AG20443 (cell line): Measurements from ENCODE around the gene LTB.
A peak's percentile ranks its signal among the peaks of the same experiment; 100 is the strongest.
"Not testable (repeated sequence)": the region's sequence is repeated elsewhere in the genome, so short reads cannot be mapped to it uniquely, and the experiment has no call there.

ENCODE experiments used
- DNase-seq: peaks from one replicate; pipeline ENCODE4 v3.0.0; 2012; ENCODE audit warnings: low spot score, mixed read lengths

Gene LTB

DNA sequence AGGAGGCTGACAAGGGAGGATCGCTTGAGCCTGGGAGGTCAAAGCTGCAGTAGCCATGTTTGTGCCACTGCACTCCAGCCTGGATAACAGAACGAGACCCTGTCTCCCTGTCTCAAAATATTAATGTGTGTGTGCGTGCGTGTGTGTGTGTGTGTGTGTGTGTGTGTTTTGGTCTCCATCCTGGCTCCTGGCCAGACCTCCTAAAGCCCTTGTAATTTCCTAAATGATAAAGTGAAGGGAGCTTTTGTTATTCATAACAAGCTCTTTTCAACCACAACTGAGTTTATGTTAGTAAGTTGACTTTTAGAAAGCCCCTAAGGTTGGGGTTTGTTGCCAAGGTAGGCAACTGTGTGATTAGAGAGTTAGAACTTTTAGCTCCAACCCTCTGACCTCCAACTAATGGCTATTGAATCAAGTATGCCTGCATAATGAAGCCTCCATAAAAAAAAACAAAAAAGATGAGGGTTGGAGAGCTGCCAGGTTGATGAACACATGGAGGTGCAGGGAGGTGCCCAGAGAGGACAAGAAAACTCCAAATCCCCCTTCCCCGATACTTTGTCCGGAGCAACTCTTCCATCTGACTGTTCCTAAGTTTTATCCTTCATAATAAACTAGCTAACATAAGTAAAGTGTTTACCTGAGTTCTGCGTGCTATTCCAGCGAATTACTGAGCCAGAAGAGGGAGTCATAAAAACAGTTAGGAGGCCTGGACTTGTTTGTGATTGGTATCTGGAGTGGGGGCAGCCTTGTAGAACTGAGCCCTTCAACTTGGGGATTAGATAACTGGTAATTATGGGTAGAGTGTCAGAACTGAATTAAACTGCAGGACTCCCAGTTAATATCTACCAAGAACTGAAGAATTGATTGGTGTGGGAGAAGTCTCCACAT is 27.5 kb upstream of the LTB start:
- DNase-seq = no peak

DNA sequence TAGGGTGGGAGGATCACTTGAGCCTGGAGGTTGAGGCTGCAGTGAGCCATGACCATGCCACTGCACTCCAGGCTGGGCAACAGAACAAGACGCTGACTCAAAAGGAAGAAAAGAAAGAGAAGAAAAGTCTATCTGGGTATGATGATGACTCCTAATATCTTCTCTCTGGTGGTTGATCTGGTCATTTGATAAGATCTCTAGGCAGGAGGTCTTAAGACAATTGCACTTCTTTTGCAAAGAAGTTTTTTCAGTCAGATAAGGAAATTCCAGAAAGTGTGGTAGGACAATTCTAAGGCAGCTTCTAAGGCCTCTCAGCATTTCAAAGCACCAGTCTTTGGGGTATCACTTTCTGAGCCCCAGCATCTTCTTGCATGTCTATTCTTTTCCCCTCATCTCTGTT is 25.1 kb upstream of the LTB start:
- no peak for DNase-seq

DNA sequence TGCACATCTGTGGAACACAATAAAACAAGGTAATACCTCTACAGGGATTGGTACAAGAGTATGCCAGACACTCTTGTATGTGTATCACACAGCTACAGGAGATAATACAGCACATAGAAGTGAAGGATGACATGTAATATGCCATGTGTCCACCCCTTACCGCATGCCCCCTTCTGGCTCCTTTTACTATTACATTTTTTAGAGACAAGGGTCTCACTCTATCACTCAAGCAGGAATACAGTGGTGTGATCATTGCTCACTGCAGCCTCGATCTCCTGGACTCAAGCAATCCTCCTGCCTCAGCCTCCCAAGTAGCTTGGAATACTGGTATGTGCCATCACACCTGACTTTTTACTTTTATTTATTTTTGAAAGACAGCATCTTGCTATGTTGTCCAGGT is 14.8 kb upstream of the LTB start:
- no peak for DNase-seq

DNA sequence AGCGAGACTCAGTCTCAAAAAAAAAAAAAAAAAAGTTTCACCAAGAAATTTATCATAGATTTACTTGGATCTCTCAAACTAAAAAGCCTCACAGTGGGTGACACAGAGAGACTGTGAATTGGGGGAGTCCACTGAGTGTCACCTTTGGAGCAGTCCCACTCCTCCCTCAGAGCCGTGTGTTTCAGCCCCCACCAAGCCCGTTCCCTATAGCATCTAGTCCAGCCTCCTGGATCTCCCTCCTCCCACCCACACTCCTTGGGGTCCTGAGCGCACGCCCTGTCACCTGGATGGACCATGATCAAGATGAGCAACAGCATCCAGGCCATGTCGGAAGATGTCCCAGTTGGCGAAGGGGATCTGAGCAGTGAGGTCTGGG is 10.2 kb upstream of the LTB start:
- DNase-seq = no peak

DNA sequence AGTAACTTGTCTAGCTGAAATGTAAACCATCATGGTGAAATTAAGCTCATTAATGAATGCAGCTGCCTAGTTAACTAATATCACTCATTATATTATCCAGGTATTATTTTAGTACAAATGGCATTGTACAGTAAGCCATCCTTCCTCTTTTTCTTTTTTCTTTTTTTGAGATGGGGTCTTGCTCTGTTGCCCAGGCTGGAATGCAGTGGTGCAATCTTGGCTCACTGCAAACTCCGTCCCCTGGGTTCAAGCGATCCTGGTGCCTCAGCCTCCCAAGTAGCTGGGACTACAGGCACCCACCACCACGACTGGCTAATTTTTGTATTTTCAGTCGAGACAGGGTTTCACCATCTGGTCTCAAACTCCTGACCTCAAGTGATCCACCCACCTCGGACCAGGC is 8.5 kb upstream of the LTB start:
- not testable (repeated sequence) for DNase-seq

DNA sequence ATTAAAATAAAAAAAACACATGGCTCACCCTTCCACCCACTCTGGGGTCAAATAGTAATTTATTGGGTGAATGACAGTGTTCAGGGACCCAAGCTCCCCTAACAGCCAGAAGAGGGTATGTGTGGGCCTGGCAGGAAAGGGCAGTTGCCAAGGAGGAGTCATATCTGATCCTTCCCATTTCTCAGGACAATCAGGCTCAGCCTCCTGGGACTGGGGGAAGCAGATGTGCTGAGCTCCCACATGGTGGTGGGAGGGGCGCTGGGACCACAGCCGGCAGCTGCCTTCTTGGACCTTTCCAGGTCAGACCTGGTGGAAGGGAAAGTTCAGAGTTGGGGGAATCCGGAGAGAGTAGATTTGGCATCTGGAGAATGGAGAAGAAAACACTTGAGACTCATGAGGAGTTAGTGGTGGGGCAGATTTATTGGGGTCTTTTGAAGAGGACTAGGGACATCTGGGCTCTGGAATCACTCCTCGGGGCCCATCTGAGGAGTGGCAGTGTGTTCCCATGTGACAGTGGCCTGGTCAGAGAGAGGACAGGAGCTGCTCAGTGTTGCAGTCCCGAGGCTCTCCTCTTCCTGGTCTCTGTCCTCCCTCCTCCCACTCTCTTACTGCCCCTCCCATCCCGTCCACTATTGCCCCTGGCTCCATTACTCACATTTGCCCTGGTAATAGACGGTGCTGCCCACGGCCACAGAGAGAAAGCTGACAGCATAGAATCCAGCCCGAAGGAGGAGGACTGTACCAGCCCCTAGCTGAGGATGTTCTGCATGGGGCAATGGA is 6.8 kb upstream of the LTB start:
- no peak for DNase-seq

DNA sequence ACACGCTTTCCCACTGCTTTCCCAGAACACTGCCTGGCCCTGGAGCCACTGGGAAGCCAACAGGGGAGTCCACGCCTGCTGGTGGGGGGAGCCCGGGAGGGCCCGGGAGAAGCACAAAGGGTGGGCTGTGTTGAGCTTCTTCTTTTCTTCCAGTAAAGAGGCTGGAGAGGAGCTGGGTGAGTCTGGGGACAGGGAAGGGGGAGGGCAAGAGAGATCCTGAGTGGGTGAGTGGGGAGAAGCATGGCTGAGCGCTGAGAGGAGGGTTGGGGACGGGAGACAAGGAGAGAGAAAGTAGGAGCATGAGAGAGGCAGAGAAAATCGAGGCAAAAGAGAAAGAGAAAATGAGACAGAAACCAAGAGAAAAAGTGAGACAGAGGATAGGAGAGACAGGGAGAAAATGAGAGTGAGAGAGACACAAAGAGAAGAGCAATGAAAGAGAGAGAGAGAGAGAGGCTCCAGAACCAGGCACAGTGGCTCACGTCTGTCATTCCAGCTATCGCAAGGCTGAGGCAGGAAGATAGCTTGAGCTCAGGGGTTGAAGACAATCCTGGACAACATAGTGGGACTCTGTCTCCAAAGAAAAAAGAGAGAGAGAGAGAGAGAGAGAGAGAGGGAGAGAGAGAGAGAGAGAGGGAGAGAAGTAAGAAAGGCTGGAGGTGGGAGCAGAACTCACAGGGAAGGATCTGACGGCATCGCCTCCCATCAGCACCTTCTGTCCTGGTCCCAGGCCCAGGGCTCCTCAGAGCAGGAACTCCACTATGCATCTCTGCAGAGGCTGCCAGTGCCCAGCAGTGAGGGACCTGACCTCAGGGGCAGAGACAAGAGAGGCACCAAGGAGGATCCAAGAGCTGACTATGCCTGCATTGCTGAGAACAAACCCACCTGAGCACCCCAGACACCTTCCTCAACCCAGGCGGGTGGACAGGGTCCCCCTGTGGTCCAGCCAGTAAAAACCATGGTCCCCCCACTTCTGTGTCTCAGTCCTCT is 5.9 kb upstream of the LTB start:
- no peak for DNase-seq

DNA sequence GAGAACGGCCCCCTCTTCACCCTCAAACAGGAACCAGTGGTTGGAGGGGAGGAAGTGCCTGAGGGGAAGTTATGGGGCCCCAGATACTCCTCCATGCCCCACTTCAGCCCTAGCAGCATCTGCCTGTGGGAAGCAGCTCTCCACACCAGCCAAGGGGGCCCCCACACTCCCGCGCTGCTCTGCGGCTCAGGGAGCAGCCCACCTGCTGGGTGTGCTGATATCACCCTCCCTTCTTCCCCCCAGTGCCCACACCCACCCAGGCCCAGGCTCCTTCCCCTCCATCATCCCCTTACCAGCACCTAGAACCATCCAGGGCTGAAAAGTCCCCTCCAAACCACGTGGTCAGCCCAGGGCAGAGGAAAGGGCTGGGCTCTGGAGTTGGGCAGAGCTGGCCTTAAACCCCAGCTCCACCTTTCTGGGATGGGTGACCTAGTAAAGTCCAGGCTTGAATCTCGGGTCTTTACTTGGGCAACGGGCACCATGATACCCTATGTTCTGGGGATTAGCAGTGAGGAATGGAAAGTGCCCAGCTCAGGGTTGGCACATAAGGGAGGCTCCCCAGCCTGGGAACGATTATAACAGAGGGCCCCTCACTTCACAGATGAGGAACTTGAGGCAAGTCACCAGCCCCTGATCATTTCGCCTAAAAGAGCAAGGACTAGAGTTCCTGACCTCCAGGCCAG is 4.5 kb upstream of the LTB start:
- no peak for DNase-seq

DNA sequence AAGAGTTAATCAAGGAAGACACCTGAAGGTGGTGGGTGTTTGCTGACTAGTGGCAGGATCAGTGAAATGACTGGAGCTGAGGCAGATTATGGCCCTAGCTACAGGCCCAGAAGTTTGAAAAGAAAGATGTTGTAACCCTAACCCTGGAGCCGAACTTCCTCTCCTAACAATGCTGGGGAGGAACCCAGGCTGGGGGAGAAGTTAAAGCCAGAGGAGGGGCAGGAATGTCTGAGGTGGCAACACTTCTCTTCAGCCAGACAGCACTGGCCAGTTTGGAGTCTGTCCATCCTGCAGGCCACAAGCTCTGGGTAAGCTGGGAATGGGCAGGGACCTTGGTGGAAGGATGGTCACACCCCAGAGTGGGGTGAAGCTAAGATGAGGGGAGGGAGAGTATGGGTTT is 3.8 kb upstream of the LTB start, which contains the start of gene LST1:
TSS of gene LST1 (plus strand) at position 270 of the 400 bp plus-strand sequence. CDS start 1,023 bp downstream, outside the sequence.
- no peak for DNase-seq

DNA sequence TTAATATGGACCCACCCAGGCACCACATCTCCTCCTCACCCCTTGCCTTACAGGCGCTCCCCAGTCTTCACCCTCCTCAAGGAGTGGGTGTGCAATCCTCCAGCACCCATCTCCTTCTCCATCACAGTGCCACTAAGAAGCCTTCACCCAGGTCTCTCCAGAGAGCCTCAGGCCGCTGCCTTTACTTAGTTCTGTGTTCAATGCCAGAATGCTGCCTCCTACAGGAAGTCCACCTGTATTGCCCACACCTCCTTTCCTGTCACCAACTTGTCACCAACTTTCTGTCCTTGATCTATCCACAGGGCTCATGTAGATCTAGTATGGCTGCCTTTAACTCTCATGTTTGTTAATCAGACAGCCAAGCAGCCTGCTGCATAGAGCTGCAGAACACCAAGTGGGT is 3.3 kb upstream of the LTB start:
- DNase-seq = no peak

DNA sequence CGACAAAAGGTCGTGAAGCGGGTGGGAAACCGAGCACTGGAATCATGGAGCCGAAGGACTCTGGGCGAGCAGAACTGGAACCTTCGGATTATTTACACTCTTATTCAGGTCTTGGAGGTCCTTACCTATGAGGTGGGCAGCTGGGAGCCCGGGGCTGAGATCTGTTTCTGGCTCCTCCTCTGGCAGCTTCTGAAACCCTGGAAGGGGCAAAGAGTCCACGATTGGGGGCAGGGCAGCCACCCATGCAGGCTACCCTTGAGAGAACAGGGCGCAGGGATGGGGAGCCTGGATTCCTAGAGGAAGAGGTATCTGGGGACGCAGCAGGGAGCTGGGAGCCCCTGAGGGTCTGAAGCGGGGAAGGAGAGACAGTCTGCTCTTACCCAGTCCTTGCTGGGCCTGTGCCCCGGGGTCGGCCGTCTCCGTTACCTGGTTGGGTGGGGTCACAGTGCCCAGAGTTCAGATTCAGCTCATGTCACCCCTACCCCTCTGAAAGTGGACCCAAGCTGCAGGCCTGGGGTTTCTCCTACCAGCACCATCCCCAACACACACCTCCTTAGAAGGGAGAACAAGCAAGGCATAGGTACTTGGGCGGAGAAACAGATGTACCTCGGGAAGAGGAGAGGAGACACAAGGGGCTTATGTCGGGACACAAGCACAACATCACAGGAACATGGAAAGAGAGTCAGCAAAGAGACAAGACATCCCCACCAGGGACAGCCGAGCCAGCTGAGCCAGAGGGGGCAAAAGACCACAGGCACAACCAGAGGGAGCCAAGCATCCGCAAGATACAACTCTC is 592 bp downstream of the LTB start:
- DNase-seq = no peak

DNA sequence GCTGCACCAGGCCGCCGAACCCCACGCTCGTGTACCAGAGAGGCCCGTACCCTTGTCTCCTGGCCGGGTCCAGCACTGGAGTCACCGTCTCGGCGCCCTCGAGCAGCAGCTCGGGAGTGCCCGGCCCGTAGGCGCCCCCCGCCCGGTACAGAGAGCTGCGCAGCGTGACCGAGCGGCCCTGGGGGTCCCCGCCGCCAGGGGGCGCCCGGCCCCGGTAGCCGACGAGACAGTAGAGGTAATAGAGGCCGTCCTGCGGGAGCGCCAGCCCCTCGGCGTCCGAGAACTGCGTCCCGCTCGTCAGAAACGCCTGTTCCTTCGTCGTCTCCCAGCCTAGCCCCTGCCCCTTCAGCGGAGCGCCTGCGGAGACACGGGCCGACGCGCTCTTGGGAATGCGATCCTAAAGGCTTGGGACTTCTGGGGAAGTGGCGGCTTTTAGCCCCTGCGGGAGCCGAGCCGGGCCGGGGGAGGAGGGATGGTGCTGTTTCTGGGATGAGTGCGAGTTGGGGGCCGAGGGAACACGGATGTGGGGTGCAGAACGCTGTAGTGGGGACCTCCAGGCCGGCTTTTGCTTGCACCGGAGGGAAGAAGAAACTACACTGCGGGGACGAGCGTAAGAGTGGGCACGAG is 1.3 kb downstream of the LTB start:
- DNase-seq = peak; percentile 96

DNA sequence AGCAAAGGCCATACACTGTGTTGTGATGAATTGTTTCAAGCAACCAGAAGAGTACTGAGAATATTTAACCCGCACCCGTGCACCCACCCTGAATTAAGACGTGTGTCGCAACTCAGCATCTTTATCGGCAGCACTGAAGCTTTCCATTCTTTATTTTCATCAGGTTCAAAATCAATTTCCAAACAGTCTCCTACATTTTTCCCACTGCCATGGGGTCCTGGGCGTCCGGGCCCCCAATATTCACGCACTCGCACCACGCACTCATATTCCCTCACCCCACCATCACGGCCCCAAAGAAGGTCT is 1.8 kb downstream of the LTB start:
- no peak for DNase-seq

DNA sequence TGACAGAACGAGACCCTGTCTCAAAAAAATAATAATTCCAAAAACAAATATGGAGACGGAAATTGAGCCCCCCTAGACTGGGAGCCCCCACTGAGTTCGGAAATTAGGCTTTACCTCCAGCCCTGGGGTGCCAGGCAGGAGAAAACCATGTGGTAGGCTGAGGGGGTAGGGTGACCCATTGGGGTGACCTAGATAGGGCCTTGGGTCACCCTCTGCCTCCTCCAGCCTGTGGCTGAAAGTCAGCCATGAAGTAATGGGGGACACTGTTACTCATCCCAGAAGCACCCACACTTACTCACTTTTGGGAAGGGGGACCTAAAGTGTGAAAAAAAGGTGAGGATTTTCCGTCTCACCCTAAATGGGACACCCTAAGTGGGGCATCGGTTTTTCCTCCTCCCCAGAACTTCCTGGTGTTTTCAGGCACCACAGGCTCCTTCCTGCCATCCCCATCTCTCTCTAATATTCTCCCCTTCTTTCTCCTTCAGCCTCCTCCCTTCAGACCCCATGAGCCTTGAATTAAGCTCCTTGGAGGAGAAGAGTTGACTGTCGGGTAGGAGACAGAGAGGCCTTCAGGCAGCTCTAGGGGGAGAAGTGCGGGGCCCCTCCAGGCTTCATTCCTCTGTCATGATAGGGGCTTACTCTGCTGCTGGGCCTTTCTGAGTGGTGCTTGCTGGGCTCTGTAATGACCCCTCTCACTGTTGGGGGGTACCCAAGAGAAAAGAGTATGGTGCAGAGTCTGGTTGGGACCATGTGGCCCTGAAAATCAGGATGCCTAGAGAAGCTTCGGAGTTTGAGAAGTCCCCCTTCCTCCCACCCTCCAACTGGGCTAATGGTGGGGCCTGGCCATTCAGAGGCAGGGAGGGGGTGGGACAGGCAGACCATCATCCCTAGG is 2.4 kb downstream of the LTB start:
- no peak for DNase-seq

DNA sequence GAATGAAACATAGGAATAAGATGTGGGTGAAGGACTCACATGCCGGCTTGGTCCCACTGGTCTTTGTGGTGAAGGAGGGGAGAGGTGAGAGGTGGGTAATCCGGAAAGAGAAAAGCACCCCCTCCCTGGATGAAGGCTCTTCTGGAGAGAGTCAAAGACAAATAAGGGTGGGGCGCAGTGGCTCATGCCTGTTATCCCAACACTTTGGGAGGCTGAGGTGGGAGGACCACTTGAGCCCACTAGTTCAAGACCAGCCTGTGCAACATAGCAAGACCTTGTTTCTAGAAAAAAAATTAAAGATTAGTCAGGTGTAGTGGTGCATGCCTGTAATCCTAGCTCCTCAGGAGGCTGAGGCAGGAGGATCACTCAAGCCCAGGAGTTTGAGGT is 3.1 kb downstream of the LTB start:
- no peak for DNase-seq

DNA sequence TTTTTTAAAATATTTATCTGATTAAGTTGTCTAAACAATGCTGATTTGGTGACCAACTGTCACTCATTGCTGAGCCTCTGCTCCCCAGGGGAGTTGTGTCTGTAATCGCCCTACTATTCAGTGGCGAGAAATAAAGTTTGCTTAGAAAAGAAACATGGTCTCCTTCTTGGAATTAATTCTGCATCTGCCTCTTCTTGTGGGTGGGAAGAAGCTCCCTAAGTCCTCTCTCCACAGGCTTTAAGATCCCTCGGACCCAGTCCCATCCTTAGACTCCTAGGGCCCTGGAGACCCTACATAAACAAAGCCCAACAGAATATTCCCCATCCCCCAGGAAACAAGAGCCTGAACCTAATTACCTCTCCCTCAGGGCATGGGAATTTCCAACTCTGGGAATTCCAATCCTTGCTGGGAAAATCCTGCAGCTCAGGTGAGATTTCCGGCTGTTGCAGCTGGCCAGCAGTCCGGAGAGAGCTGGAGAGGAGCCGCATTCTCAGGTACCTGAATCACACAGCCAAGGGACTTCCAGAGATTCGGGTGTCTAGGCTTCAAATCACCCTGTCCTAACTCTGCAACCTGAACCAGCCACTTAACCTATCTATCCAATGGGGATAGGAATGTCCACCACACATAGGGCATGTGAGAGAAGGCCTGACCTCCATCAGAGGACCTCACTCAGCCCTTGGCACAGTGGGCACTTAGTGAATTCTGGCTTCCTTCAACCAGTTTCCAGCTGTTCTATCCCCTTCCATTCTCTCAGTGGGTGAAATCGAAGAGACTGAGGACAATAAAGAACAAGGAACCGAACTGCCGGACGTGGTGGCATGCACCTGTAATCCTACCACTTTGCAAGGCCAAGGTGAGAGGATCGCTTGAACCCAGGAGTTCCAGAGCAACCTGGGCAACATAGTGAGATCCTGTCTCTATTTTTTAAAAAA is 3.8 kb downstream of the LTB start:
- no peak for DNase-seq

DNA sequence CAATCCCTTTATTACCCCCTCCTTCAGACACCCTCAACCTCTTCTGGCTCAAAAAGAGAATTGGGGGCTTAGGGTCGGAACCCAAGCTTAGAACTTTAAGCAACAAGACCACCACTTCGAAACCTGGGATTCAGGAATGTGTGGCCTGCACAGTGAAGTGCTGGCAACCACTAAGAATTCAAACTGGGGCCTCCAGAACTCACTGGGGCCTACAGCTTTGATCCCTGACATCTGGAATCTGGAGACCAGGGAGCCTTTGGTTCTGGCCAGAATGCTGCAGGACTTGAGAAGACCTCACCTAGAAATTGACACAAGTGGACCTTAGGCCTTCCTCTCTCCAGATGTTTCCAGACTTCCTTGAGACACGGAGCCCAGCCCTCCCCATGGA is 4.7 kb downstream of the LTB start:
- no peak for DNase-seq

DNA sequence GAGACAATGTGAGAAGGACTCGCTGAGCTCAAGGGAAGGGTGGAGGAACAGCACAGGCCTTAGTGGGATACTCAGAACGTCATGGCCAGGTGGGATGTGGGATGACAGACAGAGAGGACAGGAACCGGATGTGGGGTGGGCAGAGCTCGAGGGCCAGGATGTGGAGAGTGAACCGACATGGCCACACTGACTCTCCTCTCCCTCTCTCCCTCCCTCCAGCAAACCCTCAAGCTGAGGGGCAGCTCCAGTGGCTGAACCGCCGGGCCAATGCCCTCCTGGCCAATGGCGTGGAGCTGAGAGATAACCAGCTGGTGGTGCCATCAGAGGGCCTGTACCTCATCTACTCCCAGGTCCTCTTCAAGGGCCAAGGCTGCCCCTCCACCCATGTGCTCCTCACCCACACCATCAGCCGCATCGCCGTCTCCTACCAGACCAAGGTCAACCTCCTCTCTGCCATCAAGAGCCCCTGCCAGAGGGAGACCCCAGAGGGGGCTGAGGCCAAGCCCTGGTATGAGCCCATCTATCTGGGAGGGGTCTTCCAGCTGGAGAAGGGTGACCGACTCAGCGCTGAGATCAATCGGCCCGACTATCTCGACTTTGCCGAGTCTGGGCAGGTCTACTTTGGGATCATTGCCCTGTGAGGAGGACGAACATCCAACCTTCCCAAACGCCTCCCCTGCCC is 5.2 kb downstream of the LTB start:
- no peak for DNase-seq
